H9 (cell line): Measurements from ENCODE around the gene OR2T1. TPM values are rescaled to one million over a fixed set of nuclear protein-coding genes. Genes with fewer than 3 reads are reported as not detected.

Experiments
- DNase-seq: peaks from one replicate; pipeline ENCODE4 v3.0.0-alpha.2; 2017
- H2AFZ ChIP-seq: one replicate; pipeline ENCODE4 v1.6.1; 2013; ENCODE audit warnings: mild to moderate bottlenecking, low read length, control low read depth, moderate library complexity
- H2AK5ac ChIP-seq: 2 replicates; pipeline ENCODE4 v1.6.1; 2013; ENCODE audit warnings: low read length, control low read depth, mixed read lengths; ENCODE audit not compliant: insufficient read length
- H2BK120ac ChIP-seq: one replicate; pipeline ENCODE4 v1.6.1; 2013; ENCODE audit warnings: low read depth, mild to moderate bottlenecking, low read length, control low read depth, inconsistent platforms; ENCODE audit not compliant: poor library complexity, severe bottlenecking
- H2BK12ac ChIP-seq: 2 replicates; pipeline ENCODE4 v1.6.1; 2013; ENCODE audit warnings: low read length, control low read depth, mixed read lengths, low read depth; ENCODE audit not compliant: insufficient read length
- H2BK15ac ChIP-seq: 2 replicates; pipeline ENCODE4 v1.6.1; 2013; ENCODE audit warnings: low read depth, low read length, control low read depth
- H2BK20ac ChIP-seq: one replicate; pipeline ENCODE4 v1.6.1; 2013; ENCODE audit warnings: low read depth, mild to moderate bottlenecking, low read length, control low read depth, inconsistent platforms; ENCODE audit not compliant: poor library complexity, severe bottlenecking
- H2BK5ac ChIP-seq: 2 replicates; pipeline ENCODE4 v1.6.1; 2013; ENCODE audit warnings: low read length, control low read depth, mixed read lengths; ENCODE audit not compliant: insufficient read length
- H3K14ac ChIP-seq: 2 replicates; pipeline ENCODE4 v1.6.1; 2013; ENCODE audit warnings: low read length, control low read depth; ENCODE audit not compliant: insufficient read depth
- H3K18ac ChIP-seq: 2 replicates; pipeline ENCODE4 v1.6.1; 2013; ENCODE audit warnings: low read depth, mild to moderate bottlenecking, mixed read lengths, low read length, control low read depth; ENCODE audit not compliant: insufficient read length
- H3K23ac ChIP-seq: 2 replicates; pipeline ENCODE4 v1.6.1; 2013; ENCODE audit warnings: low read length, control low read depth, mixed read lengths, low read depth; ENCODE audit not compliant: insufficient read length
- H3K23me2 ChIP-seq: 2 replicates; pipeline ENCODE4 v1.6.1; 2013; ENCODE audit warnings: low read depth, mild to moderate bottlenecking, mixed read lengths, low read length, control low read depth; ENCODE audit not compliant: insufficient read length, poor library complexity, severe bottlenecking
- H3K27ac ChIP-seq: 2 replicates; pipeline ENCODE4 v1.5.1; 2013; ENCODE audit warnings: low read length, control low read depth, mixed read lengths, low read depth; ENCODE audit not compliant: insufficient read length
- H3K27me3 ChIP-seq: 2 replicates; pipeline ENCODE4 v1.6.1; 2013; ENCODE audit warnings: low read length, control low read depth, inconsistent platforms; ENCODE audit not compliant: insufficient read depth
- H3K4ac ChIP-seq: 2 replicates; pipeline ENCODE4 v1.6.1; 2013; ENCODE audit warnings: low read depth, mild to moderate bottlenecking, control low read depth, inconsistent platforms, low read length, moderate library complexity
- H3K4me1 ChIP-seq: 2 replicates; pipeline ENCODE4 v1.6.1; 2013; ENCODE audit warnings: low read length, control low read depth, inconsistent platforms; ENCODE audit not compliant: insufficient read depth
- H3K4me2 ChIP-seq: 2 replicates; pipeline ENCODE4 v1.6.1; 2013; ENCODE audit warnings: low read length, control low read depth, mixed read lengths; ENCODE audit not compliant: insufficient read length, insufficient read depth
- H3K56ac ChIP-seq: 2 replicates; pipeline ENCODE4 v1.6.1; 2013; ENCODE audit warnings: low read depth, mild to moderate bottlenecking, mixed read lengths, low read length, control low read depth; ENCODE audit not compliant: insufficient read length
- H3K79me1 ChIP-seq: 2 replicates; pipeline ENCODE4 v1.6.1; 2013; ENCODE audit warnings: low read depth, mild to moderate bottlenecking, moderate library complexity, low read length, control low read depth, inconsistent platforms; ENCODE audit not compliant: insufficient read depth, poor library complexity, severe bottlenecking
- H3K79me2 ChIP-seq: 2 replicates; pipeline ENCODE4 v1.6.1; 2013; ENCODE audit warnings: low read length, control low read depth, inconsistent platforms; ENCODE audit not compliant: insufficient read depth
- H3K9ac ChIP-seq: 2 replicates; pipeline ENCODE4 v1.6.1; 2013; ENCODE audit warnings: low read length, control low read depth, mixed read lengths; ENCODE audit not compliant: insufficient read length; ENCODE audit errors: extremely low read depth
- H3K9me3 ChIP-seq: one replicate; pipeline ENCODE4 v1.6.1; 2013; ENCODE audit warnings: low read depth, low read length, inconsistent platforms; ENCODE audit not compliant: control insufficient read depth
- H3T11ph ChIP-seq: one replicate; pipeline ENCODE4 v1.6.1; 2013; ENCODE audit warnings: mild to moderate bottlenecking, low read length, control low read depth, inconsistent platforms
- H4K20me1 ChIP-seq: one replicate; pipeline ENCODE4 v1.6.1; 2013; ENCODE audit not compliant: control insufficient read depth, insufficient read length, insufficient read depth
- H4K5ac ChIP-seq: 2 replicates; pipeline ENCODE4 v1.6.1; 2013; ENCODE audit warnings: low read depth, mild to moderate bottlenecking, mixed read lengths, low read length, control low read depth; ENCODE audit not compliant: insufficient read length
- H4K8ac ChIP-seq: replicated peaks from 2 replicates; pipeline ENCODE4 v1.6.1; 2013; ENCODE audit warnings: low read length, control low read depth, mixed read lengths, low read depth; ENCODE audit not compliant: insufficient read length
- H4K91ac ChIP-seq: 2 replicates; pipeline ENCODE4 v1.6.1; 2013; ENCODE audit warnings: low read depth, mild to moderate bottlenecking, moderate library complexity, mixed read lengths, low read length, control low read depth; ENCODE audit not compliant: insufficient read length
- H3K27ac Mint-ChIP-seq, 3 experiments: 2 replicates in 2 of 3; 3 replicates in 1 of 3; pipeline ENCODE4 v1.8.0; 2020 to 2021; ENCODE audit warnings: mixed read lengths in 3 of 3, mild to moderate bottlenecking in 1 of 3, moderate library complexity in 1 of 3
- H3K27me3 Mint-ChIP-seq: 2 replicates; pipeline ENCODE4 v1.8.0; 2021; ENCODE audit warnings: low read depth, mild to moderate bottlenecking, moderate library complexity, mixed read lengths
- H3K36me3 Mint-ChIP-seq, 3 experiments: 2 replicates in 2 of 3; 3 replicates in 1 of 3; pipeline ENCODE4 v1.8.0; 2020 to 2021; ENCODE audit warnings: low read depth in 3 of 3, mixed read lengths in 3 of 3; ENCODE audit not compliant: insufficient read depth in 1 of 3
- H3K4me1 Mint-ChIP-seq, 2 experiments: 2 replicates each; pipeline ENCODE4 v1.8.0; 2020; ENCODE audit warnings: mixed read lengths in 2 of 2
- H3K4me3 Mint-ChIP-seq, 2 experiments: 2 replicates in 1 of 2; 3 replicates in 1 of 2; pipeline ENCODE4 v1.8.0; 2020 to 2021; ENCODE audit warnings: mild to moderate bottlenecking in 2 of 2, mixed read lengths in 2 of 2, moderate library complexity in 1 of 2
- H3K9me3 Mint-ChIP-seq, 2 experiments: 2 replicates in 1 of 2; 3 replicates in 1 of 2; pipeline ENCODE4 v1.8.0; 2020; ENCODE audit warnings: mild to moderate bottlenecking in 2 of 2, mixed read lengths in 2 of 2, moderate library complexity in 1 of 2
- CTCF ChIP-seq: fragments of 200-600 bp; sonication (generic); conservative IDR thresholded peaks from 3 replicates; pipeline ENCODE4 v1.8.0; 2021; ENCODE audit warnings: antibody characterized with exemption, mild to moderate bottlenecking
- WGBS: extraction: QIAGEN DNeasy Blood & Tissue Kit; methylation state at CpG from one replicate; pipeline ENCODE4 v1.1.7; 2013; ENCODE audit warnings: missing lambda C conversion rate, low lambda C conversion rate, mixed read lengths; ENCODE audit not compliant: insufficient read length; ENCODE audit errors: extremely low coverage; 5-methylcytosine and 5-hydroxymethylcytosine counted together
- long read RNA-seq: library from polyadenylated mRNA; unstranded; transcript quantifications from one replicate; pipeline ENCODE4 v2.0.0, GENCODE V29; 2020
- total RNA-seq: library from RNA; stranded (reverse); gene quantifications from 2 replicates; pipeline ENCODE4 v1.2.1, GENCODE V29; 2021

Gene OR2T1, protein sequence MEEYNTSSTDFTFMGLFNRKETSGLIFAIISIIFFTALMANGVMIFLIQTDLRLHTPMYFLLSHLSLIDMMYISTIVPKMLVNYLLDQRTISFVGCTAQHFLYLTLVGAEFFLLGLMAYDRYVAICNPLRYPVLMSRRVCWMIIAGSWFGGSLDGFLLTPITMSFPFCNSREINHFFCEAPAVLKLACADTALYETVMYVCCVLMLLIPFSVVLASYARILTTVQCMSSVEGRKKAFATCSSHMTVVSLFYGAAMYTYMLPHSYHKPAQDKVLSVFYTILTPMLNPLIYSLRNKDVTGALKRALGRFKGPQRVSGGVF
- total RNA-seq, result not detected in 2 replicates
- long read RNA-seq, result 0 reads

DNA sequence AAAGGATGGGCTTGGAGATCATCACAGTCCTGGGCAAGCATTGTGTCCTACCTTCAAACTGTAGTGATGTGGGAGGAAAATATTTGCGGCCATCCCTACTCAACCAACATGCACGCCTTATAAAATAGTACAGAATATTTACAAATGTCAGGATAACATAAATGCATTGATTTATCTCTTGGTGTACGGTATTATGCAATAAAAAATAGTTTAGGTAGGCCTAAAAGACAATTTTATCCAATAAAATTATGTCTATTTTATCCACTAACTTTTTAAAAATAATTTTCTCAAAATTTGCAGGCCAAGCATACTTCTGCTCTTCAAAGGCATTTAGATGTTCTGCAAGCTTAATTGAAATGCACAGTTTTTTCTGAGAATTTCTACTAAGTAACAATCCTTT, at the start of gene OR2T1:
Gene OR2T1 (plus strand): TSS at position 301 of the 400 bp plus-strand sequence. CDS start 3,100 bp downstream, outside the sequence.
- Mint-ChIP-seq H3K4me3 (no peak within 1 kb of the TSS), H3K9me3 (peaks cover 77 to 82% of the 10 kb centered on the region in 2 experiments), H3K4me1 (no peaks in the 10 kb centered on the region), H3K27ac (no peak within 1 kb of the TSS), H3K36me3 (peaks cover 2 to 28% (median 4%) of the 10 kb centered on the region in 3 experiments; a peak in 6 of 7 replicates), H3K27me3 (no peaks in the 10 kb centered on the region)
- no peak for DNase-seq
- Histone ChIP-seq H3K79me2 (no peaks in the 10 kb centered on the region), H2BK20ac (no peak within 1 kb of the TSS), H3K79me1 (no peaks in the 10 kb centered on the region), H3K23ac (no peak within 1 kb of the TSS), H2AK5ac (no peak within 1 kb of the TSS), H3K14ac (no peak within 1 kb of the TSS), H3K27me3 (no peaks in the 10 kb centered on the region), H2BK120ac (no peak within 1 kb of the TSS), H2BK15ac (no peak within 1 kb of the TSS), H3K4me2 (no peak within 1 kb of the TSS), H3T11ph (no peak within 1 kb of the TSS), H3K18ac (no peak within 1 kb of the TSS), H3K9me3 (peaks cover 92% of the 10 kb centered on the region), H4K20me1 (no peaks in the 10 kb centered on the region), H4K5ac (no peak within 1 kb of the TSS), H2AFZ (no peak within 1 kb of the TSS), H3K4ac (no peak within 1 kb of the TSS), H3K27ac (no peak within 1 kb of the TSS), H3K9ac (no peak within 1 kb of the TSS), H2BK12ac (no peak within 1 kb of the TSS), H3K56ac (no peak within 1 kb of the TSS), H2BK5ac (no peak within 1 kb of the TSS), H4K8ac (no peak within 1 kb of the TSS), H3K23me2 (no peaks in the 10 kb centered on the region), H4K91ac (no peak within 1 kb of the TSS), H3K4me1 (no peaks in the 10 kb centered on the region)
- no peak for TF ChIP-seq CTCF
- WGBS, result no CpG with 5 or more reads among the region's 3 CpGs
